ENCODE data around the gene IPO11. TPM values are rescaled to one million over a fixed set of nuclear protein-coding genes. Genes with fewer than 3 reads are reported as not detected.
"Not testable (repeated sequence)": the region's sequence is repeated elsewhere in the genome, so short reads cannot be mapped to it uniquely, and the experiment has no call there.

IPO11 gene
- total RNA-seq, 1 donor from 2014 or later, result 90.1 TPM

DNA sequence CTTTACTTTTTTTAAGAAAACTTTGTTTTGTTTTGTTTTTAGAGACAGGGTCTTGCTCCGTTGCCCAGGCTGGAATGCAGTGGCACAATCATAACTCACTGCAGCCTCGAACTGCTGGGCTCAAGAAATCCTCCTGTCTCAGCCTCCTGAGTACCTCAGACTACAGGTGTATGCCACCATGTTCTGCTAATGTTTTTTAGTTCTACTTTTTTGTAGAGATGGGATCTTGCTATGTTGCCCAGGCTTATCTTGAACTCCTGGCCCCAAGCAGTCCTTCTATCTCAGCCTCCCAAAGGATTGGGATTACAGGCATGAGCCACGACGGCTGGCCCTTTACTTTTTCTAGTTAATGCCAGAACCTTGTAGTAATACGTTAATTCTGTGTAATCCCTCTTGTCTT lies 36.0 kb downstream of the IPO11 start:
- no peak for DNase-seq (ENCODE audit: low read depth in 2 of 2)

DNA sequence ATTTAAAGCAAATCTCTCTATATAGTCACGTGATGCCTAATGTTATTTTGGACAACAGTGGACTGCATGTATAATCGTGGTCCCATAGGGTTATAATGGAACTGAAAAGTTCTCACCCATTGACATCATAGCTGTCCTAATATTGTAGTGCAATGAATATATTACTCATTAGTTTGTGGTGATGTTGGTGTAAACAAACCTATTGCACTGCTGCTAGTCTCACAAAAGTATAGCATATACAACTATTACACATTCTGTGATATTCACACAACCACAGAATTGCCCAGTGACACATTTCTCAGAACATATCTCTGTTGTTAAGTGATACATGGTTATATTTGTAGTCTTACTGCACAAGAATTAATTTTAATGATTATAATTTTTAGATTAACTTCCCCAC lies 37.7 kb downstream of the IPO11 start:
- no peak for DNase-seq (ENCODE audit: low read depth in 2 of 2)

DNA sequence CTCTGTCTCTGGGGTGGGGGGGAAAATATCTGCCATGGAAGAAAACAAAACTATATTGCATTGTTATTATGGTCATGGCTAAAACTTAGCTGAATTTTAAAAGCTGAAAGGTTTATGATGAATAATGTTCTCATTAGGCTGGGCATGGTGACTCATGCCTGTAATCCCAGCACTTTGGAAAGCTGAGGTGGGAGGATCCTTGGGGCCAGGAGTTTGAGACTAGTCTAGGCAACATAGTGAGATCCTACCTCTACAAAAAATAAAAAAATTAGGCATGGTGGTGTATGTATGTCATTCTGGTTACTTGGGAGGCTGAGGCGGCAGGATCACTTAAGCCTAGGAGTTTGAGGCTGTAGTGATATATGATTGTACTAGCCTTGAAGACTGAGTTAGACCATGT lies 44.5 kb downstream of the IPO11 start:
- no peak for DNase-seq (ENCODE audit: low read depth in 2 of 2)

DNA sequence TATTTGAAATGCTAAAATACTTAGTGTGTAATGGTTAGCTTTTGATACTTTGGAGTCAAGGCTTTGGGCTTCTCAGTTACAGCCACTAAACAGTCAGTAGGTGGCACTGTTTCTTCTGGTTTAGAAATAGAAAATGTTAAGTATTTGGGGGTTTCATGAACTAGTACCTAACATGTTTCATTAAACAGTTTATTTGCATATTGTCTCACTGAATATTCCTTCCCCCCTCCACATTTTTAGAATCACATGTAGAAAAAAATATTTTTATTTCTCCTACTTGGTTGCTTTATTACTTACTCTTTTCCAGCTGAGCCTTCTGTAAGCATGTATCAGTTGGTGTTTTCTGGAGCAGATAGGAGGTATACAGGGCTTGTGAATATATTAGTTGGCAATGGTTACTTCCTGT lies 48.0 kb downstream of the IPO11 start:
- DNase-seq (ENCODE audit: low read depth in 2 of 2), result peak; percentile 64 to 70

DNA sequence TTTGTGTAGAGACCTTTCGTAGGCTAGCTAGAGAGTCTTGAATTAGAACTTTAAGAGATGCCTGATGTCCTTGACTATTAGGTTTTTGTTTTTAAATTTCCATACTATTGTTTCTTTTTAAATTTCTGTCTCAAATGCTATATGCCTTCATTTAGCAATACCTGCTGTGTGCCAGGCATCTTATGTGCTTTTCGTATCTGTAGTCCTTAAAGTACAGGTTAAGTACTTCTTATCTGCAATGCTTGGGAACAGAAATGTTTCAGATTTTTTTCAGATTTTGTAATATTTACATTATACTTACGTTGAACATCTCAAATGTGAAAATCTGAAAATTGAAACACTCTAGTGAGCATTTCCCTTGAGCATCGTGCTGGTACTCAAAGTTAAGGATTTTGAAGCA lies 49.0 kb downstream of the IPO11 start:
- DNase-seq (ENCODE audit: low read depth in 2 of 2), result no peak

DNA sequence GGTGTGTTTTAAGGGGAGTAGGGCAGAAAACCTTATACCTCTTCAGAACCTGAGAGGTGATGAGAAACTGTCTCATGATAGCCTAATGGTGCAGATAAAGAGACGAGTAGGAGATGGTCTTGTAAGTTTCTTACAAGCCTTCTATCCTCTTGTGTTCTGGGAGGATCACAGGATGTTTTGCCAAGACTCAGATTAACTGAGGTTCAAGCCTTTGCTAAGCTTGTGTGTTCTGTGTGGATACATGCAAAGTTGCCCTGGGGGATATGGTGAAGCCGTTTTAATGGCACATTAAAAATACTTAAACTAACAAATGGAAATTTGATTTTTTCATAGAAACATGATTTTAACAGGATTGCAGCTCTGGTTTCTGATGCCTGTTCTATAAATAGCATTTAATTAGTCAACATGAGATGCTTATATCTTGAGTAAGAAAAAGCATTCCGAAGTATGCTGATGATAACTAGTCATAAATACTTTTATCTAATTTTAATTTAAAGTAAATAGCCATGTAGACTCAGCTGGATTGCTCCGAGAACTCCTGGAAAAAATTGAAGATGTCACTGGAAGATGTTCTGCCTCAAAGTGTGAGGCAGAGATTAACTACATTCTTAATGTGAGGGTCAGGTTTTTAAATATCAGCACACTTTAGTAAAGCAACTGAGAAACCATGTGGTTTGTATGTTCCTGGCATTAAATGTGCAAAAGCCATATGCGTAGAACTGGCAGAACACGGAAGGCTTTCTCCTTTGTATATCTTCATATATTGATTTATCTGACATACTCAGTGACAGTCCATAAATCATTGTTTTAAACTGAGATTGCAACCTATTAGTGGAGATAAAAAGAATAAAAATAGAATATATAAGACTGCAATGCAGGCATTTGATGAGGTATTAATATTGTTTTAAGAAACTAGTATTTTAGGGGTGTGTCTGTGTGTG lies 53.7 kb downstream of the IPO11 start:
- no peak for DNase-seq (ENCODE audit: low read depth in 2 of 2)

DNA sequence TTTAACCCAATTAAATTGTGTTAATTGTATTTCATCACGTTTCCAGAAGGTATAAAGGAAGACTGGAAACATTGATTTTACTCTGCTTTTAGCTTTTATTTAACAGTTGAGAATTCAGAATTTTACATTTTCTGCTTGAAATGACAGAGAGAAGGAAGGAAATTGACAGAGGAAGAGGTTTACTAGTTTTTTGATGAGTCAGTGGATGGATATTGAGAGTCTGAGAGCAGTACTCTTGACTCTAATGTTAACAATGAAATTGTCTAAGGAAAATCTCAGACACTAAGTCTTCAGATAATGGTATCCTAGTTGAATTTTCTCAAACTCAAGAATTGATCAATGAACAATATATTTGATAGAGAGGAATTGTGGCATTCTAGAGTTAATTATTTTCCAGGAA lies 60.6 kb downstream of the IPO11 start:
- peak in 1 of 2 donors; percentile 17 for DNase-seq (ENCODE audit: low read depth in 2 of 2)

DNA sequence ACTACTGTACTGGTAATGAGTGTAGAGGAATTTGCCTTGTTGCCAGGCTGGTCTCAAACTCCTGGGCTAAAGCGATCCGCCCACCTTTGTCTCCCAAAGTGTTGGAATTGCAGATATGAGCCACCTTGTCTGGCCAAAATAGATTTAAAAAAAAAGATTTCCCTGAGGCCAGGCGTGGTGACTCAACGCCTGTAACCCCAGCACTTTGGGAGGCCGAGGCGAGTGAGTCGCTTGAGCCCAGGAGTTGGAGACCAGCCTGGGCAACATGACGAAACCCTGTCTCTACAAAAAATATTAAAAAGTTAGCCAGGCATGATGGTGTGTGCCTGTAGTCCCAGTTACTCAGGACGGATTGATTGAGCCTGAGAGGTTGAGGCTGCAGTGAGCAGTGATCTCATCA lies 62.5 kb downstream of the IPO11 start:
- no peak for DNase-seq (ENCODE audit: low read depth in 2 of 2)

DNA sequence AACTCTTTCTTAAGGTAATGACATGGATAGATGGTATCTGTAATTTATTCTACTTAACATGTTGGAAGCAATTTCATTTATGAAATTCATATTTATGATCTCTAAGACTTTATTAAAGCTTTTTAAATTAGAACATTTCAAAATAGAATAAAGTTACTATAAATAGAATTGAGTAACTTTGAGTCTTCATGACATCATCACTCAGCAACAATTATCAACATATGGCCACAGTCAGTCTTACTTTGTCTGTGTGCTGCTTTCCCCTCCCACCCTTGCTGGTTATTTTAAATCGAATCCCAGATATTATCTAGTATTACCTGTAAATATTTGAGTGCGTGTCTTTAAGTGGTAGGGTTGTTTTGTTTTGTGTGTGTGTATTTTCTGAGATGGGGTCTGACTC lies 65.2 kb downstream of the IPO11 start:
- DNase-seq (ENCODE audit: low read depth in 2 of 2), result peak in 1 of 2 donors; percentile 2

DNA sequence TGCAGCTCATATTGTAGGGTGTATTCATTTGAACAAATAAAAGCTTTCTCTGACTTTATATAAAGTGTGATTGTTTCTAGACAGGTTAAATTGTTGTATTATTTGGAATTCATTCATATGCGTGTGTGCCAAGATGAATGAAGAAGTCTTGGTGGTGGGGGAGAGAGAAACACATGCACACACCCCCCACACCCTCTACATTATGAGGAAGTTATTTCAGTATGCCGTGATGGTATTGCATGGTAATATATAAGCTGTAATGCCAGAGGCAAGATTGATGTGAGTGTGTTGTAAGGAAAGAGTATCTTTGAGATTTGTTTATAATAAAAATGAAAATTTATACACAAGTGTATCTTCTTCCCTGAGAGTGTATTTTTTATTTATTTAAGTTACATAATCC lies 71.0 kb downstream of the IPO11 start:
- DNase-seq (ENCODE audit: low read depth in 2 of 2), result no peak

DNA sequence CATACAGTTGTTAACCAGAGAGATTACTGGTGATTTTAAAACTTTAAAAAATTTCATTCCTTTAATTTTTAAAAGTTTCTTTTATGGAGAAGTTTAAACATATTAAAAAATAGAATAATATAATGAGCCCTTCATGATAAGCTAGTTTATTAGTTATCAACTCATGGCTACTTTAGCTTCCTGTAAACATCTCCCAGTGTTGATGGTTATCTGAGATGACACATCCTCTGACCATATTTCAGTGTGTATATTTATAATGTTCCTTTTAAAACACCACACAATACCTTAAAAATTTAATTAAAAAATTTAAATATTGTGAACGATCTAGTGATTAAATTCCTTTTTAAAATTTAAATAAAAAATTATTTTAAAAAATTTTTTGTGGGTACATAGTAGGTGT lies 74.1 kb downstream of the IPO11 start:
- peak in 1 of 2 donors; percentile 21 for DNase-seq (ENCODE audit: low read depth in 2 of 2)

DNA sequence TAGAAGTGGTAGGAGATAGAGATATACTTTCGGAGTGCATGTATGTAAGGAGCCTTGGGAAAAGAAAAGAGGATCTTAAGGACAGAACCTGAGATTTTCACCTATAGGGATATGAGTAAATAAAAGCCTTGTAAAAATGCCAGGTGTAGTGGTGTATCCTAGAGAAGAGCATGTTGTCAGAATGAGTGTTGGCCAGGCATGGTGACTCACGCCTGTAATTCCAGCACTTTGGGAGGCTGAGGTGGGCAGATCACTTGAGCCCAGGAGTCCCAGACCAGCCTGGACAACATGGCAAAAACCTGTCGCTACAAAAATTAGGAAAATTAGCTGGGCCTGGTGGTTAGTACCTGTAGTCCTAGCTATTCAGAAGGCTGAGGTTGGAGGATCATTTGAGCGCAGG lies 76.0 kb downstream of the IPO11 start:
- no peak for DNase-seq (ENCODE audit: low read depth in 2 of 2)

DNA sequence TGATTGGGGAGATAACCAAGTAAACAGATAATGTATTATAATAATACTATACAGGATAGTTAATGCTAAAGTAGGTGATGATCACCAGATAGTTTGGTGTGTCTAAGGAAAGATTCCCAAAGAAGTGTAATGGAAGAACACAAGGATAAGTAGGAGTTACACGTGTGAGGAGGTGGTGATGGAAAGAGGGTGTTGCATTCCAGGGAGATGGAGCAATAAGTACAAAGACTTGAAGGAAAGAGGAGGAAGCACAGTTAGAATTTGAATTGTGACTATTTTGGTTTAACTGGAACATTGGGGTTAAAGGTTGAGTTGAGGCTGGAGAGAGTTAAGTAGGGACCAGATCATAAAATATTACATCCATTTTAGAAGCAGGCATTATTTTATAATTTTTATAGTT lies 76.9 kb downstream of the IPO11 start:
- no peak for DNase-seq (ENCODE audit: low read depth in 2 of 2)

DNA sequence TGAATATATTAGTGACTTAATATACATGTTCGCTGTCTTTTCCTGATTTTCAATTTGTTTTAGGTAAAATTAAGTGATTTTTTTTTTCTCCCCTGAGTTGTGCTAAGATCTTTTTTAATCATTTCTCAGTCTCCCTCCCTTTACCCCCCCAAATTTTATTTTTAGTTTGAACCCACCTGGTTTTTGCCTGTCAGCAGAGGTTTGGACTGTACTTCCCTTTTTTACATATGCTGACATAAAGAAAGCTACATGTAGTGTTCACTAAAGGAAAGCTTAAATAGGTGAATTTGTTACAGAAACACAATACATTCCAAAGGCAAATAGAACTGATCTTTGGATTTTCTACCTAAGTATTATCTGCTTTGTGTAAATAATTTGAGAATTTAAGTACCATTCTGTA lies 82.2 kb downstream of the IPO11 start:
- no peak for DNase-seq (ENCODE audit: low read depth in 2 of 2)

DNA sequence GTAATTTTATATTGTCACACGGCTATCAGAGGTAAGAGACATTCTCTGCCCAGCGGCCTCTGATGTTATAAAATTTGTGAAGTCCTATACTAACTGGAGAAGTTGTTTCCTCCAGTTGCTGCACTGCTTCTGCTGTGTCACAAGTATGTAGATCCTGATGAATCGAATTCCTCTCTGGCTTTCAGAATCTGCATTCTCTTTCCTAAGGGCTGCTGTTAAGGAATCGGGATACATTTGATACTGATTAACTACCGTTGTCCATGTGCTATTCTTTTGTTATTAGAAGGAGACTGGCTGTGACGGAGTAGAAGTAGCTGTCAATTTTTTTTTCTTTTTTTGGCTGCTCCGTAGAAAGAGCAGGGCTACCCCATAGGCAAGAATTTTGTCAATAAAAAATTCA lies 84.3 kb downstream of the IPO11 start:
- DNase-seq (ENCODE audit: low read depth in 2 of 2), result no peak

DNA sequence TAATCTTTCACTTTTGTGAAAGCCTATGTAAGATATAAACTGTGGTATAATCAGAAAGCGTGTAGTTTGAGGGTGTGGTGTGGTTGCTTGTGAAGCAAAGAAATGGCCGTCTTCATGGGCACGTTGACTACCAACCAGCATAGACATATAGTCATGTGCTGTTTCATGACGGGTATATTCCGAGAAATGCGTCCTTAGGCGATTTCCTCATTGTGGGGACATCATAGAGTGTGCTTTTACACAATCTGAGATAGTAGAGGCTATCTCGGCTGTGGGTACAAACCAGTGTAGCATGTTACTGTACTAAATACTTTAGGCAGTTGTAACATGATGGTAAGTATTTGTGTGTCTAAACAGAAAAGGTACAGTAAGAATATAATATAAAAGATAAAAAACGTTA lies 86.4 kb downstream of the IPO11 start:
- no peak for DNase-seq (ENCODE audit: low read depth in 2 of 2)

DNA sequence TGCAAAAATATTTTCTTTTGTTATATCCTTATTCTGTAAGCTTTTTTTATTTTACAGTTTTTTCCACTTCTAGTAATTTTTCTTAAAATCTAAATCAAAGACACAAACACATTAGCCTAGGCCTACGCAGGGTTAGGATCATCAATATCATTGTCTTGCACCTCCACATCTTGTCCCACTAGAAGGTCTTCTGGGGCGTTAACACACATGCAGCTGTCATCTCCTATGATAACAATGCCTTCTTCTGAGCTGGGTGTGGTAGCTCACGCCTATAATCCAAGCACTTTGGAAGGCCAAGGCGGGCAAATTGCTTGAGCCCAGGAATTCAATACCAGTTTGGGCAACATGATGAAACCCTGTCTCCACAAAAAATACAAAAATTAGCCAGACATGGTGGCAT lies 87.2 kb downstream of the IPO11 start:
- DNase-seq (ENCODE audit: low read depth in 2 of 2), result no peak

DNA sequence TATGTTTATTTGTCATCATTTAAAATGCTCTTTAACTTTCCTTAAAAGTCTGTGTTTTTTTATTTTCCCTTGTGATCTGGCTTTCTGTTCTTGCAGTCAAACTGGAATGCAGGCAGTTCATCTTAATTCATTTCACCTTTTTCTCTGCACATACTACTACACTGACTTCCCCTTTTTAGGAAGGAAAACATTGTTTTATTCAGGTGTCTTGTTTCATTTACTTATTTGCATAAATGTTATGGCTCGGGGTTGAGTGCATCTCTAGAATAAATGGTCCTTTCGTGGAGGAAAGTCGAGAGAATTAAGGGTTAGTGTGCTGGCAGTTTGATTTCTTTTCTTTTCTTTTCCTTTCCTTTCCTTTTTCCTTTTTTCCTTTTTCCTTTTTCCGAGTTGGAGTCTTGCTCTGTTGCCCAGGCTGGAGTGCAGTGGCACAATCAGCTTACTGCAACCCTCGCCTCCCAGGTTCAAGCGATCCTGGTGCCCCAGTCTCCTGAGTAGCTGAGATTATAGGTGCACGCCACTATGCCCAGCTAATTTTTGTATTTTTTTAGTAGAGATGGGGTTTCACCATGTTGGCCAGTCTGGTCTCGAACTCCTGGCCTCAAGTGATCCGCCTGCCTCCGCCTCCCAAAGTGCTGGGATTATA lies 90.0 kb downstream of the IPO11 start:
- no peak for DNase-seq (ENCODE audit: low read depth in 2 of 2)

DNA sequence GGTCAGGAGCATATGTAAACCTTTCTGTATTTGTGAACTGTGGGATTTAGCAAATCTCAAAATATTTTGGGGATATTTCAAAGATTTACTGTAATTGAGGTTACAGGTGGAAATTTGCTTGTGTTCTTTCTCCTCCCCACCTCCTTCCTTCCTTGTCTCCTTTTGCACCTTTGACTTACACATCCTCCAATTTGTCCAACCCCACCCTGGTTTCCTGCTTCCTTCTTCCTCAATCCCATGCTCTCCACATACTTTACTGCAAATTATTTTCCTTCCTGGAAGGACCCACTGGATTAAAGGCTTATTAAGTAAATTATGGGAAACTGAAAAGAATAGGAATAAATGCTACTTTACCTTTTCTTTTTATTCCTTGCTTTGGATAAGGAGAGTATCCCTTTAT lies 91.6 kb downstream of the IPO11 start:
- no peak for DNase-seq (ENCODE audit: low read depth in 2 of 2)

DNA sequence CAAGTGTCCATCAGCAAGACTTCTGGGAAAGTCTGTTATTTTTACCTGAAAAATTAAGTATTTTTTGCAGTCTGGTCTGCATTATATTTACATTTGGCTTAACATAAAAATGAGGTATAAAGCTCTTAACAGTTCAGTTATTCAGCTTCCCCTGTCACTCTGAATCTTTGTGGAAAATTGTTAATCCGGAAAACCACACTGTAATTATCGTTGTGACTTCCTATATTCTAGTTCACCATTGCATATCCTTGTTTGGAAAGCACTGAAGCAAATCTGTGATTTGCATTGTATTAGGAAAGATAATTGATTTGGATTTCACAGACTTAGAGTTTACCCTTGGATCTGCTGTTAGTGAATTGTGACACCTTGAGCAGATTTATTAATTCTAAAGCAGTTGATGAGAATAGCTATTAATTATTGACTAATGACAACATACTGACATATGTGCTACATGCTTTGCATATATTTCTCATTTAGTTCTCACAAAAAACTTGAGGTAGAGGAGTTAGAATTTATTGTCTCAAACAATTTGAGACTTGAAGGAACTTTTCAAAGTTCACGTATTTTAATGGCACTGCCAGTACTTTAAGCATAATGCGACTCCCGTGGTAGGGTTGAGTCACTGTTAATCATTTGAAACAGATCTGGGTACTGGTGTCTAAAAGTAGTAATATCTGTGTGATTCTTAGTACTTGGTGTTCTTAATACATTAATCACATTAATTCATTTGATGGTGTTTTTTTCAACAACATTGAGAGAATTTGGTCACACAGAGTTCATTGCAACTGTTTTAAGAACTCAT lies 94.3 kb downstream of the IPO11 start:
- DNase-seq (ENCODE audit: low read depth in 2 of 2), result no peak

DNA sequence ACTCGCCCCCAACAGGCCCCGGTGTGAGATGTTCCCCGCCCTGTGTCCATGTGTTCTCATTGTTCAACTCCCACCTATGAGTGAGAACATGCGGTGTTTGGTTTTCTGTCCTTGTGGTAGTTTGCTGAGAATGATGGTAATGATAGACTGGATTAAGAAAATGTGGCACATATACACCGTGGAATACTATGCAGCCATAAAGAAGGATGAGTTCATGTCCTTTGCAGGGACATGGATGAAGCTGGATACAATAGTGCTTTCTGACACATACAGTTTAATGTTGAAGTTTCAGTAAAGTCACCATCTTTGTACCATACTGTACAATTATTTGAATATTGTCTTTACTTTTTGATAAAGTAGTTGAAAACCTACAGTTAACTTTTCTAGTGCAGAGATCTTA lies 96.2 kb downstream of the IPO11 start:
- DNase-seq (ENCODE audit: low read depth in 2 of 2), result not testable (repeated sequence)

DNA sequence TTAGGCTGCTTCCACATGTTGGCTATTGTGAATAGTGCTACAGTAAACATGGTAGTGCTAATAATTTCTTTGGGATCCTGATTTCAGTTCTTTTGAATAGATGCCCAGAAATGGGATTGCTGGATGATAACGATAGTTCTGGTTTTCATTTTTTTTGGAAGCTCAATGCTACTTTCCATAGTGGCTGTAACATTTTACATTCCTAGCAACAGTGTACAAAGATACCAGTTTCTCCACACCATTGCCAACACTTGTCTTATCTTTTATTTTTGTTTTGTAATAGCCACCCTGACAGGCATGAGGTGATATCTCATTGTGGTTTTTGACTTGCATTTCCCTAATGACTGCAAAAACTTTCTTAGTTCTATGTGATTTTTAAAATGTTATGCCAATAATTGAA lies 97.2 kb downstream of the IPO11 start:
- no peak for DNase-seq (ENCODE audit: low read depth in 2 of 2)

Measured in dermis microvascular lymphatic vessel endothelial cell (primary cell).